C4-2B (cell line): ENCODE results near the gene GPA33.

ENCODE experiments used
- CTCF ChIP-seq: fragments of 450-650 bp; conservative IDR thresholded peaks from 2 replicates; pipeline ENCODE4 v1.5.1; 2017; ENCODE audit warnings: mild to moderate bottlenecking
- ZFX ChIP-seq: fragments of 450-650 bp; IDR thresholded peaks from 2 replicates; pipeline ENCODE4 v1.6.1; 2017

GRCh38 chr1:167022384-167022783, 67.8 kb downstream of the GPA33 start:
- no peak for TF ChIP-seq CTCF
- no peak for TF ChIP-seq ZFX
